HG02943 (cell line): ENCODE results near the gene SELENOK.
A peak's percentile ranks its signal among the peaks of the same experiment; 100 is the strongest.

Experiments
- ATAC-seq: cut with Tn5 transposase; IDR thresholded peaks from one replicate; pipeline ENCODE4 v1.9.1; 2021; ENCODE audit warnings: mild to moderate bottlenecking, low read depth, moderate library complexity; ENCODE audit not compliant: unreplicated experiment

Gene SELENOK

DNA sequence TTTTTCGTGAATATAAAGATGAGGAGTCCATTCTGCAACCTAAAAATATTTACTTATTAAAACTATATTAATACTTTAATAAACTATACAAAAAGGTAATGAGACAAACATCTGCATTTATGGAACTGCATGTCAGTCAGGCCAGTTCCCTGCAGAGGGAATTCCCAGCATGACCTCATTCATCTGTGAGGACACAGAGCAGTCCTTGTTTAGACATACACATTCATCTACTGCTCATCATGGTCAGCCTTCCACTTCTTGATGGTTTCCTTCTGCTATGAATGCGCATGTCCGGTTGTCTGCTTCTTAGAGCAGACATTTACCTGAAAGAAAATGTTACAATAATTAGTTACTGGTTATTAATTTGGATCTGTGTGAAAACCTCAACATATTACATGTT, 6.4 kb downstream of the SELENOK start:
- ATAC-seq = no peak

- ATAC-seq = no peak
These were observed 7.0 kb downstream of the SELENOK start for GRCh38 chr3:53884623-53885022.

DNA sequence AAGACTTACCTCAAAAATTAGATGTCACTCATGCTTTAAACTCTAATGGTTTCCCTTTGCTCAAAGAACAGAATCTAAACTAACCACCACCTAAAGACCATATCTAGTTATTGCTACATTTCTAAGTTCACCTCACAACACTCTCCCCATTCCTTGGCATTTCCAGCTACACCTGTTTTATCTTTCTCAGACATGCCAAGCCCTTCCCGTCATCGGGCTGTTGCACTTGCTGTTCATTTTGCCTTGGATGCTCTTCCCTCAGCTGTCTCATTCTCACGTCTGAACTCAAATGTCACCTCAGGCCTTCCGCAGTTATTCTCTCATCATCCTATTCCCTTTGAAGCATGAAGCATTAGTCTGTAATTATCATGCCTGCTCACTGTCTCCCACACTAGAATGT, 8.7 kb downstream of the SELENOK start:
- no peak for ATAC-seq

DNA sequence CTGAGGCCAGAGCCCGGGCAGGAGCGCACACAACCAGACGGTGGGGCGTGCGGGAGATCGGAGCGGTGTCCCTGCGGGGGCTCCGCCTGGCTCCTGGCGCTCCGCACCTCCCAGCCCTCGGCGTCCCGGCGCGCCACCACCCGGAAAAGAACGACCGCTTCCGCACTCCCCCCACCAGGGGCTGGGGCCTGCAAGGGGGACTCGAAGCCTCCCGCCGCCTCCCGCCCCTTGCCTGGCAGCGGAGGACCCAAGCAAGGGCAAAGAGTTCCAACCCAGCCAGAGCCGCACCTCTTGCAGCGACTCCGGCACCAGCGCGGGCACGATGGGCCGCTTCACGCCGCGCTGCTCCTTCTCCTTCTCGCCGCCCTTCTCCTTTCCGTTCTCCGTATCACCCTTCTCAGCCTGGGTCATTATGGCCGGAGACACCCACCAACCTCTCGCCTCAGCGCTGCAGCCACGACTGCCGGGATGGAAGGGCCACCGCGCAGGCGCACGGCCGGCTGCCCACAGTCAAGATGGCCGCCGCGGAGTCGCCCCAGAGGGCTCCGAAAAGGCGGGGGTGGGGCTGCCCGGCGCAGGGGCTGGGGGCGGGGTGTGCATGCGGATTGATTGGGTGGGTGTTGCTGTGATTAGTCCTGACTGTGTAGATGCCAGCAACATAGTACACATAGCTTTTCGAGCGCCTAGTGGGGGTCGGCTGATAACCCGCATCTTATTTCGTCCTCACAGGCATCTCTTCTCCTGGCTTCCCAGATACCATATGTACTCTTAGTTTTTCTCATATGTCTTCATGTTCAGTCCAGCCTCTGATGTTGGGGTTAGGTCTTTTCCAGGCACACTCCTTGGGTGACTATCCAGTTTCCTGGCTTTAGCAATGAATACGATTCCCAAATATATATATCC, 9.7 kb downstream of the SELENOK start, which contains the start of gene ACTR8:
ACTR8 (minus strand) TSS at position 462 of the 903 bp plus-strand sequence; CDS start at position 411, 51 bp downstream.
- peak; percentile 85 for ATAC-seq

DNA sequence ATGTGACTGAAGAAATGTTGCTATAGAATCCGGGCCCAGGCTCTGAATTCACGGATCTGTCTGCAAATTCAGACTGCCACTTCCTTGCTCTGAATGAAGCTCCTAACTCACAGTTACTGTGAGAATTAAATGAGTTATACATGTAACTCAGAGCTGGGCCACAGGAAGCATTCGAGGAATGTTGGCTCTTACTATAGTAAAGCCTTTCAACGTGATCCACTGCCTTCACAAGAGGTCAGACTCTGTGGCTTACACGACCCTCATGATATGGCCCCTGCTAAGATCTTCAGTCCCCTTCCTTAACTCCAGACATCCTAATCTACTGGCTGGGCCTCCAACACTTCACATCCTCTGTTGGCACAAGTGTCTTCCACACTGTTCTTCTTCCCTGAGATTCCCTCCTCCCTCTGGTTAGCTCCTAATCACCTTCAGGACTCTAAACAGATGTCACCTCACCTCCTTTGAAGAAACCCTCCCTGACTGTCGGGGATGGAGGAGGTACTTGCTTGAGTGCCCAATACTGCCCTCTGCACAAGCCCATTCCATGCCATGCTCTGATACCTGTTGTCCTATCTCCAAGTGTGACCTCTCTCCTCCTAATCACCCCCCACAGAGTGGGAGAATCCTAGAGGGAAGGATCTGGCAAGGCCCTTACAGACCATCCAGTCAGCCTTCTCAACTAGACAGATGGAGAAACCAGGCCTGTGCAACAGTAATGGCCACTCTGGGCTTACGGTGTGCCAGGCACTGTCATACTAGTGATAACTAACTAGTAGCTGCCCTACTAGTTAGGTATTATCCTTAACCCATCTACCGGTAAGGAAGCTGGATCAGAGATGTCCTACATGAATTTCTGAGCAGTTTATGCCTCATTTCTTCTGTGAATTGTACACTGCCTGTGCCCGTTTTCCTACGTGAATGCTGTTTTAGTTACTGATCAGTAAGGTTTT, 11.0 kb downstream of the SELENOK start:
- no peak for ATAC-seq

- ATAC-seq = no peak
These were observed 25.7 kb downstream of the SELENOK start for GRCh38 chr3:53865732-53866499.

DNA sequence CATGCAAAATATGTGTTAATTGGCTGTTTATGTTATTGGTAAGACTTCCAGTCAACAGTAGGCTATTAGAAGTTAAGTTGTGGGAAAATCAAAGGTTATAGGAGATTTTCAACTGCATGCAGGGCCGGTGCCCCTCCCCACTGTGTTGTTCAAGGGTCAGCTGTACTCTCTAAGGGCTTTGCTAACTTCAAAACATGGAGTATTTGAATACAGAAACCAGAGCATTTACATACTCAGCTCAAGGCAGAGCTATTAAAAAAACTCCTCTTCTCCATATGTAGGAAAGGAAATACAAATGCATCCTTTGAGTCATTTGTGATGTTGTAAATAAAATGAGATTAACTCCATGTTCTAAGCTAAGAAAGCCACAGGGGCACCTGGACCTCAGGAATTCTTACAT, 28.5 kb downstream of the SELENOK start:
- ATAC-seq = no peak

- ATAC-seq = no peak
These were observed 29.4 kb downstream of the SELENOK start for GRCh38 chr3:53862241-53862640.

DNA sequence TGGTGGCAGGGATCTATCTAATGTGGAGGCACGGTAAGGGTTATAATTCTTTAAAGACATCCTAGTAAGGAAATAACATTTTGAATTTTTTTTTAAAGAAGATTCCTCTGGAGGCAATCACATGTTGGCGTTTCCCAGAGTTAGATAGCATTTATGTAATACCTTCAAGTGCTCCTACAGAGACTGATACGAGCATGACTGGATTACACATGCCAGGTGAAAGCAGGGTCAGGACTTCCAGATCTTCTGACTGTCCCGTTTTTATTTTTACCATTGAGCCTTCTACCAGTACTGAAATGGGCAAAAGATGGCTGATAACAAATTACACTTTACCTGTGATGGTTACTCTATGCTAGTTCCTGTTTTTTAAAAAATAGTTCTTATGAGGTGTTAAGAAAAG, 31.5 kb downstream of the SELENOK start:
- no peak for ATAC-seq

GRCh38 chr3:53859178-53859577, 32.5 kb downstream of the SELENOK start:
- no peak for ATAC-seq

DNA sequence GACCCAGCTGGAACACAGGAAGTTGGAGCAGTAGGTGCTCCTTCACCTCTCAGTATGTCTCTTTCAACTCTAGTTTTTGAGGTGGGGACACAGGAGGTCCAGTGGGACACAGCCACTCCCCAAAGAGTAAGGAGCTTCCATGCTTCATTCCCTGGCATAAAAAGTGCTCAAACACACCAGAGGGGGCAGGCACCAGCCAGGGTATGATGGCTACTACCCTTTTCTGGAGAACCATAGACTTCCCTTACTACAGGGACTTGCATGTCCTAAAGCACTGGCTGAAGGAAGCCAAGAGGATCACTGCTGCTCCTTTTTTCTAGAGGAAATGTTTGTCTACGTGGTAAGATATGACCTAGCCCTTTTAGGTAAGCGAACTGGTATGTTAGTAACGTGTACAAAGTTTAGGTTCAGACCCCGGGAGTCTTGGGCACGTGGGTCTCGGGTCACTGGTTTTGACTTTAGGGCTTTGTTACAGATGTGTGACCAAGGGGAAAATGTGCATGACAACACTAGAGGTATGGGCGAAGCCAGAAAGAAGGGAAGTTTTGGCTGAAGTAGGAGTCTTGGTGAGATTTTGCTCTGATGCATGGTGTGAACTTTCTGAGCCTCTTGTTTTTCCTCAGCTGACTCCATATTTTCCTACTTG, 33.4 kb downstream of the SELENOK start:
- ATAC-seq = no peak

DNA sequence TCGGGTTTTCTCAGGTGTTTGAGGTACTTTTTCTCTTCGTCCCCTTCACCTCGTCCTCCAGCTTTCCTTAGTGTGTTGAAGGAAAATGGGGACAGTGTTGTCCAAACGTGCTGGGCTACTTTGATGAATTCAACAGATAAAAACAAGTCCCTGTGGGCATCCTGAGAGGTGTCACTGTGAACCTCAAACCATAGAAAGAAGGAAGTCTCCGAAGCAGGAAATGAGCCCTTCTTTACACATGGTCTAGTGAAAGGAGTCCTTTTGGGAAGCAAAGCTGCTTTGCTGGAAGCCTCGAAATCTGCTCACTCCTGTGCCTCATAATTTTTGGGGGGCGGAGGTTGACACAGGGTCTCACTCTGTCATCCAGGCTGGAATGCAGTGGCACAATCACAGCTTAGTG, 34.7 kb downstream of the SELENOK start:
- no peak for ATAC-seq

DNA sequence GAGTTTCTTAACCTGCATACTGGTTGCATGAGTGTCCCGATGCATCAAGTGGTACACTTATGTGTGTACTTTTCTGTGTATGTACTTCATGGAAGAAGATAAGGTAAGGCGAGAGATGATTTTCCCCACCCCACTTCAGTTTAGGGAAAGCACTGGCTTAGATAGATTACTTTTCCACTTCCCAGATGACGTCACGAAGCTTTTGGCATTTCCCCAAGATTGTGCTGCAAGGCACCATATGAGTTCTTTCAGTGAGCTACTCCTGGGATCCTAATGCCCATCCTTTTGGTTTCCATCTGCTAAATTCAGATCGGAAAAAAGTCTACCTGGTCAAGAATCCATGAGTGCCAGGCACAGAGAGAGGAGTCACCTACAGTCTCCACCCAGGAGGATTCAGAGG, 40.8 kb downstream of the SELENOK start:
- ATAC-seq = no peak

- no peak for ATAC-seq
These were observed 41.7 kb downstream of the SELENOK start for GRCh38 chr3:53849916-53850315.

DNA sequence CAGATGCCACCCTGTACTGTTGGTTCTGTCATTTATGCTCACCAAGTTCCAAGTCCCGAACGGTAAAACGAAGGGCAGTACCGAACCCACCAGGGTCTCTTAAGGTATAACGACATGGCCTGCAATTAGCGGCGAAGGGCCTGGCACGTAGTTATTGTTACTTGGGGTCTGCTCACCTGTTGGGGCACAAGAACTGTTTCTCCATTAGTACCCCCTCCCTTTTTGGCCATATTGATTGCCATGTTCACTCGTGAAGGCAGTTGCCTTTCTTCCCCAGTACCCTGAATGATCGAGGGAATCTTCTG, 44.9 kb downstream of the SELENOK start:
- no peak for ATAC-seq

DNA sequence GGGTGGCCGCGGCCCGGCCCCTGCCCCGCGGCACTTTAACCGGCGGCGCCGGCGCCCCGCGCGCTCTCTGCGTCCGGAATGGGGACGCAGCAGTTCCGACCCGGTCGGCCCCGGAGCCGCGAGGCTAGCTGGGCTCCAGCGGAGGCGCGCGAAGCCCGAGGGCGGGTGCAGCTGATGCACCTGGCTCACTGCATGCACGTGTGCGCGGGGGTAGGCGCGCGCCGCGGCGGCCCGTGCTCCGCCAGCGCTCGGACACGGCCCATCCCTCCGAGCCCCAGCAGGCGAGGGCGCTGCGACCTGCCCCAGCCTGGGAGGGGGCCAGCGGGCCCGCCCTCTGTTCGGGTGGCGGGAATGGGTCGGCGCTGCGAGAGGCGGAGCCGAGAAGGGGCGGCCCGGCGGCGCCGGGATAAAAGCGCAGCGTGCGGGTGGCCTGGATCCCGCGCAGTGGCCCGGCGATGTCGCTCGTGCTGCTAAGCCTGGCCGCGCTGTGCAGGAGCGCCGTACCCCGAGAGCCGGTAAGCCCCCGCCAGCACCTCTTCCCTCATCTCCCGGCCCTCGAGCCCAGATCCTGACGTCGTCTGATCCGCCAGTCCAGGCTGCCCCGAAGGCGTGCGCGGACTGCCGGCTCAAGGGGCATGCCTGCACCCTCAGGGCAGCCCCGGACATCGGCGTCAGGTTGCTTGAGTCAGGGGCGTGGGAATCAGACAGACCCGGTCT, 45.4 kb downstream of the SELENOK start, which contains the start of the genes CHDH and IL17RB:
CHDH (minus strand) TSS at position 286 of the 717 bp plus-strand sequence. CDS start 22,411 bp downstream, outside the sequence.
IL17RB (plus strand) TSS at position 435 of the 717 bp plus-strand sequence; CDS start at position 456, 21 bp downstream.
- ATAC-seq = peak; percentile 26

- ATAC-seq = no peak
These were observed 45.9 kb downstream of the SELENOK start for GRCh38 chr3:53845881-53846133.

DNA sequence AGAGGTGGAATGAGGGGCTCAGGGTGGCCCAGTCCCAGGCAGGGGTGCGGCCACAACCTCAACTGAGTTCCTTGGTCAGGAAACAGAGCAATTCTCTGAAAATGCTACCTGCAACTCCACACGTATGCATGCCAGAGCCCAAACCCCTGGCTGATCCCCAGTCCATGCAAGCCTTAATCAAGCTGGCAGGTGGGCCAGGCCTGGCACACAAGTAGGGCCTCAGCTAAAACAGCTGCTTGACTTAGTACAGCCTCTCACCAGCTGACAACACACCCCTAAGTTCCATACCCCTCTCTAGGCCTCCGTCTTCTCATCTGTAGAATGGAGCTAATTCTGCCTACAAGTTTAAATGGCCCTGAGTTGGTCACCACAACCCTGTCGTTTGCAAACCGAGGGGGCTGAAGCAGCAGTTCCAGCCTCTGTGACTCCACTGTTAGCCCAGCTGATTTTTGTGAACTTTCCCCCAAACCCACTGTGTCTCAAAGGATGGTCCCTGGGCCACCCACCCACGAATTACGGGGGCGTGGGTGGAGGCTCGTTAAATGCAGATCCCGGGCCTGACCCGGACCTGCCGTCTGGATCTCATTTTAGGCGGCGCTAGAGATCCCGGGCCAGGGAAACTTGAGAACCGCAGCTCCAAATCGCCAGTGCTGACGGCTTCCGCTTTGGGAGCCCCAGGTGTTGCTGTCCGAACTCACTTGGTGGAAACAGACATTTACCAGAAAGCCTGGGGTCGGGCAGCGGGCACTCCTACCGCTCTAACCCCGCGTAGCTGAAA, 46.4 kb downstream of the SELENOK start:
- no peak for ATAC-seq
